Measurements from ENCODE around the gene PADI3.

DNA sequence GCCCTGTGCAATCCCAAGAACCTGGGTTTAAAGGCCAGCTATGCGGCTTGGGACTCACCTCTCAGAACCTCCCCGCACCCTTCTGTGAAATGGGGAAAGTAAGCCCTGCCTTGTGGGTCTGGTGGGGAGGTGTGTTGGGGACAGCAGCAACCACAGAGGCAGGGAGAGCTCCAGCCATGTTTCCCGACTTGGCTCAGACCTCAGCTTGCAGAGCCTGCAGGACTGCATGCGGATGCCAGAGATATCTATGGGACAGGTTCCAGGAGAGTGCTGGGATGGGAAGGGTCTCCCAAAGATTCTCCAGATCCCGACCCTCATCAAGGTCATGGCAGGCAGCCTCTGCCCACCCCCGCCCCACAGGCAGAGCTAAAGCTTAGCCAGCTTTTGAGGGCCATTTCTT is 23.8 kb upstream of the PADI3 start:
- no peak for TF ChIP-seq POLR2A (IDR thresholded peaks at IDR 0.05)
- no peak for TF ChIP-seq CTCF (IDR thresholded peaks at IDR 0.05)

Data from heart left ventricle (tissue), 13 donors.